Caco-2 (cell line): ENCODE measurements around the gene PARVA. TPM values are rescaled to one million over a fixed set of nuclear protein-coding genes. Genes with fewer than 3 reads are reported as not detected.

Experiments used
- BruUV-seq: library from RNA; stranded (reverse); fragments of 400-500 nt; replicated peaks from 2 replicates; lab custom pipeline; 2021; lab: Mats Ljungman, UMichigan
- CTCF ChIA-PET: fragments of 300-600 bp; sonication (Branson Sonifier 250); formaldehyde crosslinking; loops from one replicate; lab custom pipeline; 2022; ENCODE audit warnings: antibody characterized with exemption; lab: Charles Lee
- POLR2A ChIA-PET: fragments of 300-600 bp; sonication (Branson Sonifier 250); formaldehyde crosslinking; loops from one replicate; lab custom pipeline; 2022; ENCODE audit warnings: antibody characterized with exemption; lab: Charles Lee
- DNase-seq, 2 experiments: peaks; one replicate each; pipeline versions ENCODE4 v3.0.0 to v3.0.0-alpha.2; 2020 to 2022
- H3K27me3 ChIP-seq: replicated peaks from 2 replicates; pipeline ENCODE4 v1.6.0; 2011; ENCODE audit warnings: low read length; ENCODE audit not compliant: control insufficient read depth, insufficient read depth
- H3K36me3 ChIP-seq: 2 replicates; pipeline ENCODE4 v1.5.1; 2011; ENCODE audit warnings: low read length; ENCODE audit not compliant: control insufficient read depth, insufficient read depth
- H3K4me1 ChIP-seq: fragments of 250-450 bp; sonication (Bioruptor Pico); 2 replicates; pipeline ENCODE4 v1.5.1; 2020; ENCODE audit warnings: mild to moderate bottlenecking
- H3K4me3 ChIP-seq: 2 replicates; pipeline ENCODE4 v1.5.1; 2011; ENCODE audit warnings: low read depth, mild to moderate bottlenecking, control low read depth, low read length
- H3K9me3 ChIP-seq: fragments of 250-450 bp; sonication (Bioruptor Pico); 2 replicates; pipeline ENCODE4 v1.5.1; 2020; ENCODE audit warnings: mild to moderate bottlenecking, moderate library complexity
- H3K27ac Mint-ChIP-seq: one replicate; pipeline ENCODE4 v1.8.0; 2022; ENCODE audit warnings: mixed read lengths; ENCODE audit not compliant: unreplicated experiment
- H3K27me3 Mint-ChIP-seq: one replicate; pipeline ENCODE4 v1.8.0; 2022; ENCODE audit warnings: mixed read lengths; ENCODE audit not compliant: insufficient read depth, unreplicated experiment
- H3K36me3 Mint-ChIP-seq: one replicate; pipeline ENCODE4 v1.8.0; 2022; ENCODE audit warnings: mild to moderate bottlenecking, mixed read lengths; ENCODE audit not compliant: insufficient read depth, unreplicated experiment
- H3K4me1 Mint-ChIP-seq: one replicate; pipeline ENCODE4 v1.8.0; 2022; ENCODE audit warnings: low read depth, mixed read lengths; ENCODE audit not compliant: unreplicated experiment
- H3K4me3 Mint-ChIP-seq: one replicate; pipeline ENCODE4 v1.8.0; 2022; ENCODE audit warnings: mild to moderate bottlenecking, moderate library complexity, mixed read lengths; ENCODE audit not compliant: unreplicated experiment
- H3K9me3 Mint-ChIP-seq: one replicate; pipeline ENCODE4 v1.8.0; 2022; ENCODE audit warnings: mixed read lengths; ENCODE audit not compliant: unreplicated experiment
- intact Hi-C: fragments of 100-400 bp; cut with micrococcal nuclease; formaldehyde crosslinking; loops from one replicate; pipeline ENCODE4 v1.10.0; 2022; ENCODE audit not compliant: unreplicated experiment
- total RNA-seq: library from RNA; stranded (reverse); gene quantifications from 2 replicates; pipeline ENCODE4 v1.2.3, GENCODE V29; 2022
- TF ChIP-seq, protein P1 (sequence below), 2 experiments: fragments of 200-600 bp in 1 of 2; IDR thresholded peaks; 1 replicate in 1 of 2; 2 replicates in 1 of 2; pipeline versions ENCODE4 v1.5.1 to v1.8.0; 2011 to 2022; ENCODE audit warnings: antibody characterized with exemption in 1 of 2, control low read depth in 1 of 2, inconsistent platforms in 1 of 2, low read depth in 1 of 2, low read length in 1 of 2, mild to moderate bottlenecking in 1 of 2, moderate library complexity in 1 of 2; ENCODE audit not compliant: insufficient read depth in 1 of 2, severe bottlenecking in 1 of 2, unreplicated experiment in 1 of 2

Gene PARVA
- total RNA-seq, 1 experiment from 2014 or later: 45.3 TPM

DNA sequence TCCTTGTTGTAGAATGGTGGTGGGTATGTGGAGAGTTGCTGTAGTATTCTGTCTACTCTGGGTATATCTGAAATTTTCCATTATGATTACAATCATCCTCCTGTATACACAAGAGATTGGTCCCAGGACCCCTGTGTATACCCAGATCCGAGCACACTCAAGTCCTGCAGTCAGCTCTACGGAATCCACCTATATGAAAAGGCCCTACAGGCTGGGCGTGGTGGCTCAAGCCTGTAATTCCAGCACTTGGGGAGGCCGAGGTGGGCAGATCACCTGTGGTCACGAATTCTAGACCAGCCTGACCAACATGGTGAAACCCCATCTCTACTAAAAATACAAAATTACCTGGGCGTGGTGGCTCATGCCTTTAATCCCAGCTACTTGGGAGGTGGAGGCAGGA, 17.2 kb downstream of the PARVA start:
- no TSS peak for BruUV-seq
- Histone ChIP-seq H3K4me3 (no peak overlapping the region), H3K9me3 (no peaks in the 10 kb centered on the region), H3K36me3 (no peaks in the 10 kb centered on the region; the same call in 1 of the 2 replicates), H3K4me1 (no peaks in the 10 kb centered on the region), H3K27me3 (no peaks in the 10 kb centered on the region)
- TF ChIP-seq, protein P1, sequence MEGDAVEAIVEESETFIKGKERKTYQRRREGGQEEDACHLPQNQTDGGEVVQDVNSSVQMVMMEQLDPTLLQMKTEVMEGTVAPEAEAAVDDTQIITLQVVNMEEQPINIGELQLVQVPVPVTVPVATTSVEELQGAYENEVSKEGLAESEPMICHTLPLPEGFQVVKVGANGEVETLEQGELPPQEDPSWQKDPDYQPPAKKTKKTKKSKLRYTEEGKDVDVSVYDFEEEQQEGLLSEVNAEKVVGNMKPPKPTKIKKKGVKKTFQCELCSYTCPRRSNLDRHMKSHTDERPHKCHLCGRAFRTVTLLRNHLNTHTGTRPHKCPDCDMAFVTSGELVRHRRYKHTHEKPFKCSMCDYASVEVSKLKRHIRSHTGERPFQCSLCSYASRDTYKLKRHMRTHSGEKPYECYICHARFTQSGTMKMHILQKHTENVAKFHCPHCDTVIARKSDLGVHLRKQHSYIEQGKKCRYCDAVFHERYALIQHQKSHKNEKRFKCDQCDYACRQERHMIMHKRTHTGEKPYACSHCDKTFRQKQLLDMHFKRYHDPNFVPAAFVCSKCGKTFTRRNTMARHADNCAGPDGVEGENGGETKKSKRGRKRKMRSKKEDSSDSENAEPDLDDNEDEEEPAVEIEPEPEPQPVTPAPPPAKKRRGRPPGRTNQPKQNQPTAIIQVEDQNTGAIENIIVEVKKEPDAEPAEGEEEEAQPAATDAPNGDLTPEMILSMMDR (IDR thresholded peaks at IDR 0.05; ENCODE audit: insufficient read depth in 1 of 2, low read depth in 1 of 2, low read length in 1 of 2, severe bottlenecking in 1 of 2, unreplicated experiment in 1 of 2): no peak
- no peak for DNase-seq
- ChIA-PET CTCF (no interaction called here), POLR2A (no interaction called here)
- intact Hi-C loops: no loop called here
- H3K27ac Mint-ChIP-seq: no peak overlapping the region
- no peak overlapping the region for H3K4me3 Mint-ChIP-seq
- H3K36me3 Mint-ChIP-seq: no peaks in the 10 kb centered on the region
- no peaks in the 10 kb centered on the region for H3K27me3 Mint-ChIP-seq
- H3K9me3 Mint-ChIP-seq: peaks cover 11% of the 10 kb centered on the region
- no peaks in the 10 kb centered on the region for H3K4me1 Mint-ChIP-seq

DNA sequence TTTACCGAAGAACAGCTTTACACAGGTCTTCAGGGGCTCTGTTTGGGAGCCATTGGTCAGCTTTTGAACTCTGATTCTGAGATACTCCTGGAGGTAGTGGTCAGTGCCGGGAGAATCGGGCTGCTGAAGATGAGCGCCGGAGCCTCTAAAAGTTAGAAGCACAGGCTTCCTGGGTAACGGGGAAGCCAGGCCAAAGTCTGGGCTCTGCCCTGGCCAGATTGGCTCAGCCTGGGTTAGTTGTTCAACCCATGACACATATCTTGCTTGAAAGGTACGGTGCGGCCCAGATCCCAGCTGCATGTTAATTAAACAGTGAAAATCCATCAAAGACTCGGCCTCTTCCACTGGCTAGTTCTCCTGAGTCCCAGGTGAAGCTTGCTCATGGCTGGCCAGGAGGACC, 18.0 kb downstream of the PARVA start:
- Histone ChIP-seq H3K4me3 (no peak overlapping the region), H3K4me1 (no peaks in the 10 kb centered on the region), H3K9me3 (no peaks in the 10 kb centered on the region), H3K36me3 (no peaks in the 10 kb centered on the region; the same call in 1 of the 2 replicates), H3K27me3 (no peaks in the 10 kb centered on the region)
- ChIA-PET CTCF (no interaction called here), POLR2A (no interaction called here)
- BruUV-seq: no TSS peak
- no peak overlapping the region for H3K27ac Mint-ChIP-seq
- H3K27me3 Mint-ChIP-seq: no peaks in the 10 kb centered on the region
- peaks cover 11% of the 10 kb centered on the region for H3K9me3 Mint-ChIP-seq
- no peak overlapping the region for H3K4me3 Mint-ChIP-seq
- H3K4me1 Mint-ChIP-seq: no peaks in the 10 kb centered on the region
- TF ChIP-seq, protein P1 (IDR thresholded peaks at IDR 0.05; ENCODE audit: insufficient read depth in 1 of 2, low read depth in 1 of 2, low read length in 1 of 2, severe bottlenecking in 1 of 2, unreplicated experiment in 1 of 2): no peak
- no peaks in the 10 kb centered on the region for H3K36me3 Mint-ChIP-seq
- DNase-seq: no peak
- intact Hi-C loops: no loop called here

DNA sequence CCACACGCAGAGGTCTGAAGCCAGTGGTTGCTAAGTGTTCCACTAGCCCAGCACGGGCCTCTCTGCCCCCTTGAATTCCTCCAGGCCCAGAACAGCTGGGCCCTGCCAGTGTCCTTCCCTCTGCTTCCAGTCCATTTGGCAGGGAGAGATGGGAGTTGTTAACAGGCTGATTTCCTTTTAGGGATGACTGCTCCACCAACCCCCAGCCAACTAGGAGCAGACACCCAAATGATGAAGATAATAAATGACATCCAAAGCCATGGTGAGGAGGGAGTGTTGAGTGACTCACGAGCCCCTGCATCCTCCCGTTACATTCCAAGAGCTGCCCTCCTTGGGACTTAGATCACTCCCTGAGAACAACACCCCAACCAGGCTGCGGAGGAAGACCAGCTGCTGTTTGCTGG, 20.6 kb downstream of the PARVA start:
- no peaks in the 10 kb centered on the region for H3K27me3 ChIP-seq
- H3K9me3 ChIP-seq: no peaks in the 10 kb centered on the region
- H3K36me3 ChIP-seq: no peaks in the 10 kb centered on the region; the same call in 1 of the 2 replicates
- H3K4me1 Mint-ChIP-seq: peaks cover 14% of the 10 kb centered on the region
- H3K27me3 Mint-ChIP-seq: no peaks in the 10 kb centered on the region
- no peak overlapping the region for H3K4me3 ChIP-seq
- H3K36me3 Mint-ChIP-seq: peaks cover 3% of the 10 kb centered on the region
- peaks cover 13% of the 10 kb centered on the region for H3K4me1 ChIP-seq
- TF ChIP-seq, protein P1 (IDR thresholded peaks at IDR 0.05; ENCODE audit: insufficient read depth in 1 of 2, low read depth in 1 of 2, low read length in 1 of 2, severe bottlenecking in 1 of 2, unreplicated experiment in 1 of 2): no peak
- no peak overlapping the region for H3K27ac Mint-ChIP-seq
- peaks cover 11% of the 10 kb centered on the region for H3K9me3 Mint-ChIP-seq
- no peak overlapping the region for H3K4me3 Mint-ChIP-seq
- CTCF ChIA-PET: no interaction called here
- no peak for DNase-seq
- BruUV-seq: no TSS peak
- intact Hi-C loops: no loop called here
- POLR2A ChIA-PET: no interaction called here
